ENCODE results near the gene SENP7.
"Not testable (repeated sequence)": the region's sequence is repeated elsewhere in the genome, so short reads cannot be mapped to it uniquely, and the experiment has no call there.

SENP7 gene

DNA sequence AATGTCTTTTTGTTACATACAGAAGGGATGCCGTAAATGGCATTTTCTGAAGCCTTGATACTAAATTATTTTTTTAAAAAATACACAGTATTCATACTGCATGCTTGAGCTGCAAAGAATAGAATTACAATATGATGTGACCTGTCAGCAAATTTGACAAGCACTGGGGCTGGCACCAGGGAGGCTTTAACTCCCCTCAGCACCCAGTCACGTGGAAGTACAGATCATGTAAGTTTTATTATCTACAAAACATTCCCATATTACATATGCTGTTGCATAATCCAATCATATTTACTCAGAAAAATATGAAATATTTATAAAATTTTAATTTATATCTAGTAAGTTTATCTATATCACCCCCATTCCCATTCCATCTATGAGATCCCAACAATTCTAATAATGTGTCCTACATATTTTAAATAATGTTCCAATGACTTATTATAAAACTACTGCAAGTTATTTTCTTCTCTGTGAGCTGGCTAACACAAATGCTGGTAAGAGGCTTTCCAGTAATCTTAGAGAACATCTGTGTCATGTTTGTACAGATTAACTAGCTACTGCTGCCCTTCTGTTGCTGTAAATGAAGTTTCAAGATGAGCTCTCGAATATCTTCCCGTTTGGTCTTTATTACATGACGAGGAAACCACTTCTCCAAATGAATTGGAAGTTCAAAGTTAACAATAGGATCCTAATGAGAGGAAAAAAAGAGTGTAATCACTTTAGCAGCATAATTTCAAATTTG lies 187.4 kb downstream of the SENP7 start:
- TF ChIP-seq, protein P1, sequence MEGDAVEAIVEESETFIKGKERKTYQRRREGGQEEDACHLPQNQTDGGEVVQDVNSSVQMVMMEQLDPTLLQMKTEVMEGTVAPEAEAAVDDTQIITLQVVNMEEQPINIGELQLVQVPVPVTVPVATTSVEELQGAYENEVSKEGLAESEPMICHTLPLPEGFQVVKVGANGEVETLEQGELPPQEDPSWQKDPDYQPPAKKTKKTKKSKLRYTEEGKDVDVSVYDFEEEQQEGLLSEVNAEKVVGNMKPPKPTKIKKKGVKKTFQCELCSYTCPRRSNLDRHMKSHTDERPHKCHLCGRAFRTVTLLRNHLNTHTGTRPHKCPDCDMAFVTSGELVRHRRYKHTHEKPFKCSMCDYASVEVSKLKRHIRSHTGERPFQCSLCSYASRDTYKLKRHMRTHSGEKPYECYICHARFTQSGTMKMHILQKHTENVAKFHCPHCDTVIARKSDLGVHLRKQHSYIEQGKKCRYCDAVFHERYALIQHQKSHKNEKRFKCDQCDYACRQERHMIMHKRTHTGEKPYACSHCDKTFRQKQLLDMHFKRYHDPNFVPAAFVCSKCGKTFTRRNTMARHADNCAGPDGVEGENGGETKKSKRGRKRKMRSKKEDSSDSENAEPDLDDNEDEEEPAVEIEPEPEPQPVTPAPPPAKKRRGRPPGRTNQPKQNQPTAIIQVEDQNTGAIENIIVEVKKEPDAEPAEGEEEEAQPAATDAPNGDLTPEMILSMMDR (IDR thresholded peaks at IDR 0.05; ENCODE audit: borderline replicate concordance, insufficient read depth, low read depth, low read length): no peak
- no peak overlapping the region for H3K4me3 ChIP-seq (ENCODE audit: low read depth, low read length)

DNA sequence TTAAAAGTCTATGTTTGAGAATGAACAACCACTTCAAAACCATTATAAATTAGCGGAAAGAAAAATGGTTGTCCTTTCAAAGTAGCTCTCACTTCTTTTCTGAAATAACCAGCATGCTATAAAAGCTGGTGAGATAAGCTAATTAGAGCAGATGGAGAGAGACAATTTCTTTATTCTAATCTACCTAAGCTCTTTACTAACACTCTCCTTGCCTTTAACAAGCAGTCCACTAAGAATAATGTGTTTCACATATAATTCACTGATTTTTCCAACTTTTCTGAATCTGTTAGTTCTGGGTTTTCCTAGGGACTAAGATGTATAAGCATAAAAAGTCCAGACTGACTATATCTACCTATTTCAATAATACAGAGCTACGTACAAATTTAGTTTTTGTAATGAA lies 192.5 kb downstream of the SENP7 start, which contains the start of gene IMPG2:
IMPG2 (minus strand) TSS at position 101 of the 400 bp plus-strand sequence. CDS start 203 bp downstream, outside the sequence.
- TF ChIP-seq, protein P1 (IDR thresholded peaks at IDR 0.05; ENCODE audit: borderline replicate concordance, insufficient read depth, low read depth, low read length): no peak
- H3K4me3 ChIP-seq (ENCODE audit: low read depth, low read length): no peak within 1 kb of the TSS

DNA sequence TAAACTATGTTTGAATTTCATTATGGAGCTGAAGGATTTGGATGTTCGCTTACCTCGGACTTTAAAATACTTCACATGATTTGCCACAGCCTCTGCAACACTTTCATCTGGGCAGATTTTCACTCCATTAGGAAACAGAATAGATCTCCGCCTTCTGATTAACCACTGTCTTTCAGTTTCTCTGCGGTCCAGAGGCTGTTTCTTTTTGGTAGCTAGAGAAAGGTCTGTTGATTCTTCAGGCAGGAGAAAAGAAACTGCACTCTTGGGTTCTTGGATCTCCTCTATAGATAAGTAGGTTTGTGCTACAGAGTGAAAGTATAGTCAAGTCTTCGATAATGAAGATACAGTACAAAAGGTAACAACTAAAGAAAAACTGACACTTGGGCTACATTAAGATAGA lies 193.5 kb downstream of the SENP7 start:
- no peak overlapping the region for H3K4me3 ChIP-seq (ENCODE audit: low read depth, low read length)
- TF ChIP-seq, protein P1 (IDR thresholded peaks at IDR 0.05; ENCODE audit: borderline replicate concordance, insufficient read depth, low read depth, low read length): no peak

DNA sequence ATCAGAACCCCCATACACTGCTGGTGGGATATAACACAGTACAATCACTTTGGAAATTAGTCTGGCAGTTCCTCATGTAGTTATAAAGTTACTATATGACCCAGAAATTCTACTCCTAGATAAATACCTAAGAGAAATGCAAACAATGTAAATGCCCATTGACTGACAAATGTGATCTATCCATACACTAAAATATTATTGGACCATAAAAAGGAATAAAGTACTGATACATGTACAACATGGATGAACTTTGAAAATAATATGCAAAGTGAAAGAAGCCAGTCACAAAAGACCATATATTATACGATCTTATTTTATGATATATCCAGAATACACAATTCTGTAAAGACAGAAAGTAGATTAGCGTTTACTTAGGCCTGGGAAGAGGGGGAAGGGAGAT lies 200.5 kb downstream of the SENP7 start:
- H3K4me3 ChIP-seq (ENCODE audit: low read depth, low read length): no peak overlapping the region
- TF ChIP-seq, protein P1 (IDR thresholded peaks at IDR 0.05; ENCODE audit: borderline replicate concordance, insufficient read depth, low read depth, low read length): no peak

DNA sequence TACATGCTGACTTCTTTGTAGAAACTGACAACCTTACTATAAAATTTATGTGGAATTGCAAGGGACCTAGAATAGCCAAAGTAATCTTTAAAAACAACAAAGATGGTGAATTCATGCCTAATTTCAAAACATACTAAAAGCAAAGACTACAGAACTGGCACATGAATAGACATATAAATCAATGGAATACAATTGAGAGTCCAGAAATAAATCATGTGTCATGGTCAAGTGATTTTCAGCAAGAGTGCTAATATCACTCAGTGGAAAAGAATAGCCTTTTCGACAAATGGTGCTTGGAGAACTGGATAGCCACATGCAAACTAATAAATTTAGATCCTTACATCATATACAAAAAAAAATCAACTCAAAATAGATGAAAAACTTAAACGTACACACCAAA lies 201.3 kb downstream of the SENP7 start:
- no peak overlapping the region for H3K4me3 ChIP-seq (ENCODE audit: low read depth, low read length)
- TF ChIP-seq, protein P1 (IDR thresholded peaks at IDR 0.05; ENCODE audit: borderline replicate concordance, insufficient read depth, low read depth, low read length): no peak

DNA sequence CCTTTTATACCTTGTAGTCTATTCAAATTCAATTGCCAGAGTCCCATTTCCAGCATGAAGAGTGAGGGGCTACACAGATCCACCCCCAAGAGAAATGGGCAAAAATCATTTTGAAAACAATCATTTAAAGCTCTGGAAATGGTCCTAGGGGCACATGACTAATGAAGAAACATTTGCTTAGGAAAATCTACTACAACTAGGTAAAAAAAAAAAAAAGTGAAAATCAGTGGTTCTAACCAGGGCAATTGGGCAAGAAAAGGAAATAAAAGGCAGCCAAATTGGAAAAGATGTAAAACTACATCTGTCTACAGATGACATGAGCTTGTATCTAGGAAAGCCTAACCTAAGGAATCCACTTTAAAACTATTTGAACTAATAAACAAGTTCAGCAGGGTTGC lies 202.0 kb downstream of the SENP7 start:
- H3K4me3 ChIP-seq (ENCODE audit: low read depth, low read length): no peak overlapping the region
- TF ChIP-seq, protein P1 (IDR thresholded peaks at IDR 0.05; ENCODE audit: borderline replicate concordance, insufficient read depth, low read depth, low read length): no peak

DNA sequence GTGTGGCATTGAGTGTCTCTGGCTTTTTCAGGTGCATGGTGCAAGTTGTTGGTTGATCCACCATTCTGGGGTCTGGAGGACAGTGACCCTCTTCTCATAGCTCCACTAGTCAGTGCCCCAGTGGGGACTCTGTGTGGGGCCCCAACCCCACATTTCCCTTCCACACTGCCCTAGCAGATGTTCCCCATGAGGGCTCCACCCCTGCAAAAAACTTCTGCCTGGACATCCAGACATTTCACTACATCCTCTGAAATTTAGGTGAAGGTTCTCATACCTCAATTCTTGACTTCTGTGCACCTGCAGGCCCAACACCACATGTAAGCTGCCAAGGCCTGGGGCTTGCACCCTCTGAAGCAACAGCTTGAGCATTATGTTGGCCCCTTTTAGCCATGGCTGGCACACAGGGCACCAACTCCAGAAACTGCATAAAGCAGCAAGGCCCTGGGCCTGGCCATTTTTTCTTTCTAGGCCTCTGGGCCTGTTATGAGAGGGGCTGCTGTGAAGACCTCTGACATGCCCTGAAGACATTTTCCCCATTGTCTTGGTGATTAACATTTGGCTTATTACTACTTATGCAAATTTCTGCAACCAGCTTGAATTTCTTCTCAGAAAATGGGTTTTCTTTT lies 204.8 kb downstream of the SENP7 start:
- H3K4me3 ChIP-seq (ENCODE audit: low read depth, low read length): not testable (repeated sequence)

Data from GM12875 (cell line).